Measurements from ENCODE around the gene ARL16. TPM values are rescaled to one million over a fixed set of nuclear protein-coding genes. Genes with fewer than 3 reads are reported as not detected.

ARL16 gene
- total RNA-seq, 1 experiment from 2014 or later: 47.5 TPM

- Histone ChIP-seq H3K27me3 (ENCODE audit: insufficient read depth, low read length) (no peaks in the 10 kb centered on the region), H4K20me1 (ENCODE audit: insufficient read depth) (no peaks in the 10 kb centered on the region), H3K9me2 (ENCODE audit: insufficient read depth) (no peaks in the 10 kb centered on the region), H3K4me3 (replicated peaks in 1 of 2; ENCODE audit: low read depth in 1 of 2, low read length in 2 of 2) (no peak overlapping the region), H2AFZ (ENCODE audit: low read depth, low read length, poor library complexity, severe bottlenecking) (no peak overlapping the region), H3K9ac (ENCODE audit: low read length) (no peak overlapping the region), H3K4me2 (ENCODE audit: low read length) (no peak overlapping the region), H3K9me3 (ENCODE audit: control insufficient read depth in 1 of 2, insufficient read depth in 1 of 2, low read depth in 1 of 2, low read length in 2 of 2) (peaks cover 0 to 5% of the 10 kb centered on the region in 2 experiments; a peak in 1 of 4 replicates), H3K36me3 (ENCODE audit: control insufficient read depth in 1 of 2, insufficient read depth in 2 of 2, low read length in 2 of 2) (no peaks in the 10 kb centered on the region), H3K27ac (ENCODE audit: low read depth, low read length) (no peak overlapping the region), H3K79me2 (ENCODE audit: insufficient read depth, low read length) (no peaks in the 10 kb centered on the region), H3K4me1 (ENCODE audit: control insufficient read depth in 1 of 2, insufficient read depth in 2 of 2, low read length in 2 of 2) (peaks cover 4 to 22% of the 10 kb centered on the region in 2 experiments)
- intact Hi-C loops (cut with micrococcal nuclease): no loop called here
- ChIA-PET CTCF (no interaction called here), POLR2A (no interaction called here), RAD21 (ENCODE audit: low non-redundant PET in 1 of 2, low total read pairs in 2 of 2, uncharacterized antibody in 2 of 2, unreplicated experiment in 2 of 2) (no interaction called here)
- DNase-seq (ENCODE audit: low read depth, low spot score) (no peak), ATAC-seq (no peak)
- TF ChIP-seq RAD21 (IDR thresholded peaks at IDR 0.05; ENCODE audit: low read depth) (no peak), ELF1 (IDR thresholded peaks at IDR 0.05; ENCODE audit: borderline replicate concordance, low read depth) (no peak), MAX (IDR thresholded peaks at IDR 0.05) (no peak), YY1 (IDR thresholded peaks at IDR 0.05; ENCODE audit: extremely low read depth, insufficient replicate concordance, low read depth, low read length) (no peak), ZBTB33 (IDR thresholded peaks at IDR 0.05; ENCODE audit: extremely low read depth, insufficient replicate concordance, low read length) (no peak), EZH2phosphoT487 (IDR thresholded peaks at IDR 0.05; ENCODE audit: borderline replicate concordance) (no peak)
- no TSS peak for BruUV-seq (replicated peaks)
Measured at GRCh38 chr17:81644496-81644895, 39.1 kb downstream of the ARL16 start.
